Endothelial cell of umbilical vein (primary cell): ENCODE data around the gene AQR. TPM values are rescaled to one million over a fixed set of nuclear protein-coding genes. Genes with fewer than 3 reads are reported as not detected.

Experiments
- BruUV-seq: library from RNA; stranded (reverse); fragments of 400-500 nt; replicated peaks from 2 replicates; lab custom pipeline; 2021; lab: Mats Ljungman, UMichigan
- CTCF ChIA-PET: fragments of 300-600, 350-600 bp; sonication (Branson Sonifier 250); formaldehyde crosslinking; loops from one replicate; lab custom pipeline; 2021; ENCODE audit warnings: antibody characterized with exemption, inconsistent platforms; lab: Charles Lee
- POLR2A ChIA-PET: fragments of 300-600, 350-600 bp; sonication (Branson Sonifier 250); formaldehyde crosslinking; loops from one replicate; lab custom pipeline; 2021; ENCODE audit warnings: antibody characterized with exemption, inconsistent platforms; lab: Charles Lee
- DNase-seq: peaks from one replicate; pipeline ENCODE4 v3.0.0-alpha.2; 2011; ENCODE audit warnings: low read depth, low spot score
- FAIRE-seq: peaks from 2 replicates; lab custom pipeline; 2011; peaks lifted over from hg19 to GRCh38; lab: Jason Lieb, UNC
- H2AFZ ChIP-seq: 2 replicates; pipeline ENCODE4 v1.6.0; 2012; ENCODE audit warnings: low read depth, low read length, control low read depth, inconsistent platforms
- H3K27ac ChIP-seq: 2 replicates; pipeline ENCODE4 v1.5.1; 2011; ENCODE audit warnings: low read depth, mild to moderate bottlenecking, control low read depth, low read length, moderate library complexity; ENCODE audit not compliant: insufficient read depth
- H3K27me3 ChIP-seq, 2 experiments: 2 replicates each; pipeline versions ENCODE4 v1.6.0 to v1.6.1; 2011; ENCODE audit warnings: low read length in 2 of 2, mixed read lengths in 1 of 2; ENCODE audit not compliant: control insufficient read depth in 2 of 2, insufficient read depth in 2 of 2
- H3K36me3 ChIP-seq, 2 experiments: 2 replicates in 1 of 2; 3 replicates in 1 of 2; pipeline ENCODE4 v1.5.1; 2011; ENCODE audit warnings: low read length in 2 of 2, mild to moderate bottlenecking in 1 of 2, moderate library complexity in 1 of 2; ENCODE audit not compliant: control insufficient read depth in 2 of 2, insufficient read depth in 2 of 2; ENCODE audit errors: extremely low read depth in 1 of 2
- H3K4me1 ChIP-seq: 3 replicates; pipeline ENCODE4 v1.5.1; 2011; ENCODE audit warnings: mild to moderate bottlenecking, low read length; ENCODE audit not compliant: control insufficient read depth, insufficient read depth; ENCODE audit errors: extremely low read depth
- H3K4me2 ChIP-seq: 2 replicates; pipeline ENCODE4 v1.6.1; 2011; ENCODE audit warnings: low read length, control low read depth, mixed read lengths; ENCODE audit not compliant: insufficient read depth
- H3K4me3 ChIP-seq, 3 experiments: fragments of 200-600 bp in 1 of 3; sonication (generic), shearing (Covaris generic) in 1 of 3; replicated peaks in 1 of 3; 2 replicates each; pipeline ENCODE4 v1.5.1; 2011 to 2016; ENCODE audit warnings: control low read depth in 3 of 3, low read length in 3 of 3, mild to moderate bottlenecking in 2 of 3, inconsistent platforms in 1 of 3, low read depth in 1 of 3, moderate library complexity in 1 of 3; ENCODE audit not compliant: insufficient read depth in 1 of 3
- H3K79me2 ChIP-seq: 2 replicates; pipeline ENCODE4 v1.6.0; 2012; ENCODE audit warnings: low read length, inconsistent platforms; ENCODE audit not compliant: control insufficient read depth, insufficient read depth
- H3K9ac ChIP-seq: replicated peaks from 2 replicates; pipeline ENCODE3; 2011; ENCODE audit warnings: low read length, control low read depth; ENCODE audit not compliant: insufficient read depth; ENCODE audit errors: extremely low read depth
- H3K9me1 ChIP-seq: replicated peaks from 3 replicates; pipeline ENCODE4 v1.6.0; 2011; ENCODE audit warnings: mild to moderate bottlenecking, low read length; ENCODE audit not compliant: control insufficient read depth, insufficient read depth; ENCODE audit errors: extremely low read depth
- H3K9me3 ChIP-seq: replicated peaks from 2 replicates; pipeline ENCODE4 v1.5.1; 2012; ENCODE audit warnings: low read length, inconsistent platforms; ENCODE audit not compliant: control insufficient read depth, insufficient read depth
- H4K20me1 ChIP-seq: replicated peaks from 2 replicates; pipeline ENCODE3; 2011; ENCODE audit warnings: mild to moderate bottlenecking, low read length; ENCODE audit not compliant: control insufficient read depth, insufficient read depth; ENCODE audit errors: extremely low read depth
- CTCF ChIP-seq, 2 donors: IDR thresholded peaks; 1 replicate in 1 of 2; 2 replicates in 1 of 2; pipeline ENCODE4 v1.5.1; 2011; ENCODE audit warnings: low read length in 2 of 2, mild to moderate bottlenecking in 2 of 2, moderate library complexity in 2 of 2, control low read depth in 1 of 2, inconsistent platforms in 1 of 2, low read depth in 1 of 2; ENCODE audit not compliant: insufficient read depth in 1 of 2; ENCODE audit errors: extremely low read depth in 1 of 2
- FOS ChIP-seq: IDR thresholded peaks from 2 replicates; pipeline ENCODE4 v1.6.1; 2011; ENCODE audit warnings: mild to moderate bottlenecking, low read length, moderate library complexity, borderline replicate concordance; ENCODE audit not compliant: insufficient read depth
- JUN ChIP-seq: IDR thresholded peaks from 2 replicates; pipeline ENCODE4 v1.6.1; 2011; ENCODE audit warnings: borderline replicate concordance, low read depth; ENCODE audit not compliant: insufficient read length, insufficient read depth
- MYC ChIP-seq: IDR thresholded peaks from one replicate; pipeline ENCODE4 v1.6.1; 2011; ENCODE audit warnings: mild to moderate bottlenecking, low read depth, low read length
- POLR2A ChIP-seq: IDR thresholded peaks from 2 replicates; pipeline ENCODE4 v1.6.1; 2012; ENCODE audit warnings: low read depth, mild to moderate bottlenecking, control low read depth, low read length
- dilution Hi-C: fragments of 300-500 bp; cut with MboI; formaldehyde crosslinking; loops from one replicate; pipeline ENCODE4 v1.15.0; 2019; ENCODE audit warnings: low sequenced_read_pairs; ENCODE audit not compliant: extremely low pct_ligation_motif_present
- intact Hi-C: fragments of 100-400 bp; cut with micrococcal nuclease; formaldehyde crosslinking; loops from one replicate; pipeline ENCODE4 v1.10.0; 2022
- polyA plus RNA-seq, 4 experiments: library from polyadenylated mRNA; depleted of rRNA in 3 of 4; stranded (reverse) in 3 of 4; unstranded in 1 of 4; fragments of >200 nt; gene quantifications; 2 replicates each; pipeline versions ENCODE4 v1.2.1 to v1.2.3, GENCODE V29; 2011 to 2012; ENCODE audit warnings: missing spikeins in 1 of 4
- total RNA-seq: library from RNA; stranded (reverse); gene quantifications from 2 replicates; pipeline ENCODE4 v1.2.3, GENCODE V29; 2021

The AQR gene
- total and polyA plus RNA-seq, 2 donors (not counting 3 experiments of a cell fraction or from before 2014, with no cell fraction given): 18.7 to 37.5 TPM

DNA sequence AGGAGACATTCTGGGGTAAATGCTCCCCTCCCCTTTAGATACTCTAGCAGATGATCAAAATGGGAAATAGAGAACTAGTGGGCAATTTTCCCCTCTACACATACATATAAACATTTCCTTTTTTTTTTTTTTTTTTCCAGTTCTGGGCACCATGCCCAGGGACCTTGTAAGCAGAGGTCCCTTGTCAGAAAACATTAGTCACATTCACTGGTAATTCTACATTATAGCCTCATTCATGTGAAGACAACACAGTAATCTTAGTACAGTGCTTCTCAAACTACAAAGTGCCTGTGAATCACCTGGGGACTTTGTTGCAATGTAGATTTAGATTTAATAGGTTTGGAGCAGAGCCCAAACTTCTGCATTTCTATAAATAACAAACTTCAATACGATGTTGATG is 114.1 kb downstream of the AQR start:
- POLR2A ChIA-PET: no interaction called here
- no peak overlapping the region for H3K4me2 ChIP-seq
- no peak for TF ChIP-seq POLR2A
- TF ChIP-seq CTCF (IDR thresholded peaks at IDR 0.05; ENCODE audit: extremely low read depth in 1 of 2, insufficient read depth in 1 of 2, low read depth in 1 of 2, low read length in 2 of 2): no peak
- peak; percentile 16 for TF ChIP-seq JUN
- TF ChIP-seq FOS: peak; percentile 23
- TF ChIP-seq MYC: no peak

DNA sequence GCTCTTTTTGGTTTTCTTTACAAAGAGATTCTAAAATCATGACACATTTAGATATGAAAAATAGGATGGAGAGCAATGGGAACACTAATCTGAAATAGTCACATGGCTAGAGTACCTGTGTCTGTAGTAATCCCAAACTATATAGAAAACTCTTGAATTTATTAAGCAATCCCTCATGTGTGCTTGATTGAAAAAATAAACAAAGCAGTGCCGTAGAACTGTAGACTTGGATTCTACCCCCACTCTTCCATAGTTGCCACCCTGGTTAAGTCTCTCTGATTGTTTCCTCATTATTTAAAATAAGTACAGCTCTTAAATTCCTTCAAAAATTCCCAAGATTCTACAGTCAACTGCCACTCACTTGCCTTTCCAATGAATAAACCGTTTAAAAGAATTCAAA is 115.3 kb downstream of the AQR start:
- ChIA-PET POLR2A (no interaction called here), CTCF (no interaction called here)
- TF ChIP-seq MYC (no peak), CTCF (IDR thresholded peaks at IDR 0.05; ENCODE audit: extremely low read depth in 1 of 2, insufficient read depth in 1 of 2, low read depth in 1 of 2, low read length in 2 of 2) (no peak), JUN (no peak)
- Histone ChIP-seq H3K79me2 (no peaks in the 10 kb centered on the region), H3K4me2 (no peak overlapping the region), H3K9me1 (peaks cover 3% of the 10 kb centered on the region), H2AFZ (no peak overlapping the region), H3K27ac (no peak overlapping the region), H3K9me3 (no peaks in the 10 kb centered on the region), H3K36me3 (peaks cover 0 to 8% of the 10 kb centered on the region in 2 experiments), H3K4me3 (no peak overlapping the region), H3K27me3 (no peaks in the 10 kb centered on the region), H4K20me1 (no peaks in the 10 kb centered on the region), H3K4me1 (peaks cover 28% of the 10 kb centered on the region), H3K9ac (no peak overlapping the region)
- intact Hi-C loops (loop anchor here (10.0 kb wide), 2 partner anchors 149 to 239 kb away; no protein-coding TSS in a partner anchor), dilution Hi-C loops (no loop called here)
- DNase-seq (no peak), FAIRE-seq (no peak)
- no TSS peak for BruUV-seq

More for the DNA sequence above, 114.1 kb downstream of the AQR start:
- H3K27me3 ChIP-seq: no peaks in the 10 kb centered on the region
- no TSS peak for BruUV-seq
- peaks cover 3% of the 10 kb centered on the region for H3K9me1 ChIP-seq
- H3K4me1 ChIP-seq: peaks cover 28% of the 10 kb centered on the region
- intact Hi-C loops: loop anchor here (10.0 kb wide), 2 partner anchors 151 to 241 kb away; no protein-coding TSS in a partner anchor
- peak; percentile 49 for FAIRE-seq
- no peaks in the 10 kb centered on the region for H3K79me2 ChIP-seq
- no peak overlapping the region for H3K9ac ChIP-seq
- CTCF ChIA-PET: interaction anchor here (1.0 kb wide), 1 partner anchor 234 kb away, joined by 3 read pairs; no protein-coding TSS in a partner anchor
- no peak overlapping the region for H3K4me3 ChIP-seq
- no peaks in the 10 kb centered on the region for H4K20me1 ChIP-seq
- dilution Hi-C loops: no loop called here
- H3K36me3 ChIP-seq: peaks cover 2 to 8% of the 10 kb centered on the region in 2 experiments
- H3K9me3 ChIP-seq: no peaks in the 10 kb centered on the region
- no peak overlapping the region for H2AFZ ChIP-seq
- peak; percentile 91 for DNase-seq
- H3K27ac ChIP-seq: peak overlapping the region; percentile 5
